ENCODE data around the gene XIRP2. TPM values are rescaled to one million over a fixed set of nuclear protein-coding genes. Genes with fewer than 3 reads are reported as not detected.

Gene XIRP2
- total RNA-seq, 5 donors from 2014 or later (not counting 1 experiment from before 2014, with no cell fraction given): not detected

- Mint-ChIP-seq H3K36me3 (no peaks in the 10 kb centered on the region), H3K27me3 (no peaks in the 10 kb centered on the region), H3K9me3 (peaks cover 0 to 4% (median 0%) of the 10 kb centered on the region in 3 donors), H3K4me3 (no peak overlapping the region), H3K4me1 (peaks cover 0 to 4% (median 3%) of the 10 kb centered on the region in 3 donors), H3K27ac (no peak overlapping the region)
- H3K27ac ChIP-seq (ENCODE audit: low read length): no peak overlapping the region
- ChIA-PET CTCF (no interaction called here), POLR2A (no interaction called here)
- H3K27me3 ChIP-seq (replicated peaks in 1 of 2; ENCODE audit: control insufficient read depth in 2 of 2, extremely low read depth in 1 of 2, insufficient read depth in 2 of 2, low read length in 1 of 2): no peaks in the 10 kb centered on the region
- WGBS (ENCODE audit: insufficient coverage): 84% methylated on average over 3 of the region's 5 CpGs
- DNase-seq (no peak), ATAC-seq (replicated peaks in 1 of 4) (no peak)
- no peaks in the 10 kb centered on the region for H3K9me3 ChIP-seq
- H3K4me3 ChIP-seq (ENCODE audit: control insufficient read depth in 1 of 2, extremely low read depth in 1 of 2, low read length in 1 of 2): no peak overlapping the region
- no peaks in the 10 kb centered on the region for H3K36me3 ChIP-seq (ENCODE audit: control insufficient read depth in 2 of 2, extremely low read depth in 1 of 2, insufficient read depth in 1 of 2, low read length in 1 of 2)
- no peaks in the 10 kb centered on the region for H3K4me1 ChIP-seq (ENCODE audit: control insufficient read depth in 1 of 2, extremely low read depth in 1 of 2, insufficient read depth in 2 of 2, low read length in 2 of 2)
Measured at GRCh38 chr2:167200019-167200418, 311.7 kb downstream of the XIRP2 start.

- H3K4me1 Mint-ChIP-seq: no peaks in the 10 kb centered on the region
- CTCF ChIA-PET: no interaction called here
- no CpG with 5 or more reads among the region's 3 CpGs for WGBS (ENCODE audit: insufficient coverage)
Measured at GRCh38 chr2:167209784-167210183, 321.5 kb downstream of the XIRP2 start.

GRCh38 chr2:167212014-167212648 is 323.9 kb downstream of the XIRP2 start:
- H3K36me3 ChIP-seq (ENCODE audit: control insufficient read depth in 2 of 2, extremely low read depth in 1 of 2, insufficient read depth in 1 of 2, low read length in 1 of 2): no peaks in the 10 kb centered on the region
- no peak overlapping the region for H3K4me3 ChIP-seq (ENCODE audit: control insufficient read depth in 1 of 2, extremely low read depth in 1 of 2, low read length in 1 of 2)
- no CpG with 5 or more reads among the region's 3 CpGs for WGBS (ENCODE audit: insufficient coverage)
- Mint-ChIP-seq H3K9me3 (no peaks in the 10 kb centered on the region), H3K4me3 (no peak overlapping the region), H3K4me1 (no peaks in the 10 kb centered on the region), H3K27ac (no peak overlapping the region), H3K27me3 (no peaks in the 10 kb centered on the region), H3K36me3 (no peaks in the 10 kb centered on the region)
- DNase-seq: peak in 6 of 35 experiments; percentile 1 to 39 (median 2)
- no peak for ATAC-seq (replicated peaks in 1 of 4)
- ChIA-PET POLR2A (no interaction called here), CTCF (no interaction called here)
- no peak overlapping the region for H3K27ac ChIP-seq (ENCODE audit: low read length)
- H3K27me3 ChIP-seq (replicated peaks in 1 of 2; ENCODE audit: control insufficient read depth in 2 of 2, extremely low read depth in 1 of 2, insufficient read depth in 2 of 2, low read length in 1 of 2): no peaks in the 10 kb centered on the region
- H3K9me3 ChIP-seq: no peaks in the 10 kb centered on the region
- H3K4me1 ChIP-seq (ENCODE audit: control insufficient read depth in 1 of 2, extremely low read depth in 1 of 2, insufficient read depth in 2 of 2, low read length in 2 of 2): no peaks in the 10 kb centered on the region

More at GRCh38 chr2:167209784-167210183, 321.5 kb downstream of the XIRP2 start:
- no peaks in the 10 kb centered on the region for H3K9me3 ChIP-seq
- POLR2A ChIA-PET: no interaction called here
- no peak for DNase-seq
- Mint-ChIP-seq H3K4me3 (no peak overlapping the region), H3K36me3 (no peaks in the 10 kb centered on the region), H3K27me3 (no peaks in the 10 kb centered on the region), H3K27ac (no peak overlapping the region), H3K9me3 (no peaks in the 10 kb centered on the region)
- no peaks in the 10 kb centered on the region for H3K27me3 ChIP-seq (replicated peaks in 1 of 2; ENCODE audit: control insufficient read depth in 2 of 2, extremely low read depth in 1 of 2, insufficient read depth in 2 of 2, low read length in 1 of 2)
- no peak overlapping the region for H3K27ac ChIP-seq (ENCODE audit: low read length)
- H3K4me1 ChIP-seq (ENCODE audit: control insufficient read depth in 1 of 2, extremely low read depth in 1 of 2, insufficient read depth in 2 of 2, low read length in 2 of 2): no peaks in the 10 kb centered on the region
- H3K4me3 ChIP-seq (ENCODE audit: control insufficient read depth in 1 of 2, extremely low read depth in 1 of 2, low read length in 1 of 2): no peak overlapping the region
- H3K36me3 ChIP-seq (ENCODE audit: control insufficient read depth in 2 of 2, extremely low read depth in 1 of 2, insufficient read depth in 1 of 2, low read length in 1 of 2): no peaks in the 10 kb centered on the region
- ATAC-seq (replicated peaks in 1 of 4): no peak

- no peak overlapping the region for H3K27ac ChIP-seq (ENCODE audit: low read length)
- ChIA-PET POLR2A (no interaction called here), CTCF (no interaction called here)
- no peaks in the 10 kb centered on the region for H3K9me3 ChIP-seq
- ATAC-seq (replicated peaks in 1 of 4) (no peak), DNase-seq (no peak)
- H3K27ac Mint-ChIP-seq: no peak overlapping the region
- no peaks in the 10 kb centered on the region for H3K27me3 ChIP-seq (replicated peaks in 1 of 2; ENCODE audit: control insufficient read depth in 2 of 2, extremely low read depth in 1 of 2, insufficient read depth in 2 of 2, low read length in 1 of 2)
- no peaks in the 10 kb centered on the region for H3K9me3 Mint-ChIP-seq
- WGBS (ENCODE audit: insufficient coverage): 83% methylated on average over 1 of the region's 4 CpGs
- H3K4me3 Mint-ChIP-seq: no peak overlapping the region
- no peaks in the 10 kb centered on the region for H3K36me3 ChIP-seq (ENCODE audit: control insufficient read depth in 2 of 2, extremely low read depth in 1 of 2, insufficient read depth in 1 of 2, low read length in 1 of 2)
- H3K4me3 ChIP-seq (ENCODE audit: control insufficient read depth in 1 of 2, extremely low read depth in 1 of 2, low read length in 1 of 2): no peak overlapping the region
- H3K4me1 ChIP-seq (ENCODE audit: control insufficient read depth in 1 of 2, extremely low read depth in 1 of 2, insufficient read depth in 2 of 2, low read length in 2 of 2): no peaks in the 10 kb centered on the region
- H3K27me3 Mint-ChIP-seq: no peaks in the 10 kb centered on the region
- no peaks in the 10 kb centered on the region for H3K36me3 Mint-ChIP-seq
- H3K4me1 Mint-ChIP-seq: no peaks in the 10 kb centered on the region
Measured at GRCh38 chr2:167215595-167215994, 327.3 kb downstream of the XIRP2 start.

GRCh38 chr2:167237478-167237877 is 349.2 kb downstream of the XIRP2 start:
- H3K27me3 ChIP-seq (replicated peaks in 1 of 2; ENCODE audit: control insufficient read depth in 2 of 2, extremely low read depth in 1 of 2, insufficient read depth in 2 of 2, low read length in 1 of 2): no peaks in the 10 kb centered on the region
- no CpG with 5 or more reads among the region's 4 CpGs for WGBS (ENCODE audit: insufficient coverage)
- no peak overlapping the region for H3K27ac Mint-ChIP-seq
- DNase-seq: no peak
- H3K9me3 Mint-ChIP-seq: no peaks in the 10 kb centered on the region
- no peaks in the 10 kb centered on the region for H3K4me1 ChIP-seq (ENCODE audit: control insufficient read depth in 1 of 2, extremely low read depth in 1 of 2, insufficient read depth in 2 of 2, low read length in 2 of 2)
- no peaks in the 10 kb centered on the region for H3K9me3 ChIP-seq
- no peak for ATAC-seq (replicated peaks in 1 of 4)
- no peaks in the 10 kb centered on the region for H3K36me3 Mint-ChIP-seq
- H3K4me1 Mint-ChIP-seq: no peaks in the 10 kb centered on the region
- no peak overlapping the region for H3K4me3 ChIP-seq (ENCODE audit: control insufficient read depth in 1 of 2, extremely low read depth in 1 of 2, low read length in 1 of 2)
- no peaks in the 10 kb centered on the region for H3K27me3 Mint-ChIP-seq
- no peak overlapping the region for H3K4me3 Mint-ChIP-seq
- POLR2A ChIA-PET: no interaction called here
- no peak overlapping the region for H3K27ac ChIP-seq (ENCODE audit: low read length)
- CTCF ChIA-PET: no interaction called here
- no peaks in the 10 kb centered on the region for H3K36me3 ChIP-seq (ENCODE audit: control insufficient read depth in 2 of 2, extremely low read depth in 1 of 2, insufficient read depth in 1 of 2, low read length in 1 of 2)

- H3K9me3 Mint-ChIP-seq: no peaks in the 10 kb centered on the region
- no peak overlapping the region for H3K27ac Mint-ChIP-seq
Measured at GRCh38 chr2:167240671-167241070, 352.4 kb downstream of the XIRP2 start.

GRCh38 chr2:167249197-167249596 is 360.9 kb downstream of the XIRP2 start:
- ATAC-seq (replicated peaks in 1 of 4) (no peak), DNase-seq (no peak)
- no peaks in the 10 kb centered on the region for H3K36me3 ChIP-seq (ENCODE audit: control insufficient read depth in 2 of 2, extremely low read depth in 1 of 2, insufficient read depth in 1 of 2, low read length in 1 of 2)
- no CpG with 5 or more reads among the region's 4 CpGs for WGBS (ENCODE audit: insufficient coverage)
- H3K9me3 ChIP-seq: no peaks in the 10 kb centered on the region
- no peak overlapping the region for H3K4me3 ChIP-seq (ENCODE audit: control insufficient read depth in 1 of 2, extremely low read depth in 1 of 2, low read length in 1 of 2)
- H3K27me3 ChIP-seq (replicated peaks in 1 of 2; ENCODE audit: control insufficient read depth in 2 of 2, extremely low read depth in 1 of 2, insufficient read depth in 2 of 2, low read length in 1 of 2): no peaks in the 10 kb centered on the region
- POLR2A ChIA-PET: no interaction called here
- no peak overlapping the region for H3K4me3 Mint-ChIP-seq
- no peaks in the 10 kb centered on the region for H3K4me1 ChIP-seq (ENCODE audit: control insufficient read depth in 1 of 2, extremely low read depth in 1 of 2, insufficient read depth in 2 of 2, low read length in 2 of 2)
- no peaks in the 10 kb centered on the region for H3K4me1 Mint-ChIP-seq
- peaks cover 0 to 4% of the 10 kb centered on the region in 2 donors for H3K27me3 Mint-ChIP-seq
- H3K27ac ChIP-seq (ENCODE audit: low read length): no peak overlapping the region
- H3K36me3 Mint-ChIP-seq: no peaks in the 10 kb centered on the region
- no peaks in the 10 kb centered on the region for H3K9me3 Mint-ChIP-seq
- H3K27ac Mint-ChIP-seq: no peak overlapping the region
- CTCF ChIA-PET: no interaction called here

More at GRCh38 chr2:167240671-167241070, 352.4 kb downstream of the XIRP2 start:
- POLR2A ChIA-PET: no interaction called here
- CTCF ChIA-PET: no interaction called here
- ATAC-seq (replicated peaks in 1 of 4): no peak
- H3K9me3 ChIP-seq: no peaks in the 10 kb centered on the region
- no peak overlapping the region for H3K27ac ChIP-seq (ENCODE audit: low read length)
- H3K36me3 ChIP-seq (ENCODE audit: control insufficient read depth in 2 of 2, extremely low read depth in 1 of 2, insufficient read depth in 1 of 2, low read length in 1 of 2): no peaks in the 10 kb centered on the region
- no peak for DNase-seq
- H3K4me3 ChIP-seq (ENCODE audit: control insufficient read depth in 1 of 2, extremely low read depth in 1 of 2, low read length in 1 of 2): no peak overlapping the region
- no peaks in the 10 kb centered on the region for H3K27me3 ChIP-seq (replicated peaks in 1 of 2; ENCODE audit: control insufficient read depth in 2 of 2, extremely low read depth in 1 of 2, insufficient read depth in 2 of 2, low read length in 1 of 2)
- H3K27me3 Mint-ChIP-seq: no peaks in the 10 kb centered on the region
- no CpG with 5 or more reads among the region's 1 CpG for WGBS (ENCODE audit: insufficient coverage)
- no peaks in the 10 kb centered on the region for H3K4me1 Mint-ChIP-seq
- H3K4me3 Mint-ChIP-seq: no peak overlapping the region
- no peaks in the 10 kb centered on the region for H3K36me3 Mint-ChIP-seq
- no peaks in the 10 kb centered on the region for H3K4me1 ChIP-seq (ENCODE audit: control insufficient read depth in 1 of 2, extremely low read depth in 1 of 2, insufficient read depth in 2 of 2, low read length in 2 of 2)
